ENCODE data around the gene WSCD2.
"Not testable (repeated sequence)": the region's sequence is repeated elsewhere in the genome, so short reads cannot be mapped to it uniquely, and the experiment has no call there.

Gene WSCD2

GRCh38 chr12:108196319-108196718, 67.2 kb downstream of the WSCD2 start:
- no peak for DNase-seq (ENCODE audit: low read depth in 3 of 3)

- no peak for DNase-seq (ENCODE audit: low read depth in 3 of 3)
These were observed 67.8 kb downstream of the WSCD2 start for GRCh38 chr12:108196921-108197320.

- no peak for DNase-seq (ENCODE audit: low read depth in 3 of 3)
These were observed 69.0 kb downstream of the WSCD2 start for GRCh38 chr12:108198043-108198442.

GRCh38 chr12:108199106-108199505, 70.0 kb downstream of the WSCD2 start:
- no peak for DNase-seq (ENCODE audit: low read depth in 3 of 3)

- no peak for DNase-seq (ENCODE audit: low read depth in 3 of 3)
These were observed 72.7 kb downstream of the WSCD2 start for GRCh38 chr12:108201808-108202207.

DNA sequence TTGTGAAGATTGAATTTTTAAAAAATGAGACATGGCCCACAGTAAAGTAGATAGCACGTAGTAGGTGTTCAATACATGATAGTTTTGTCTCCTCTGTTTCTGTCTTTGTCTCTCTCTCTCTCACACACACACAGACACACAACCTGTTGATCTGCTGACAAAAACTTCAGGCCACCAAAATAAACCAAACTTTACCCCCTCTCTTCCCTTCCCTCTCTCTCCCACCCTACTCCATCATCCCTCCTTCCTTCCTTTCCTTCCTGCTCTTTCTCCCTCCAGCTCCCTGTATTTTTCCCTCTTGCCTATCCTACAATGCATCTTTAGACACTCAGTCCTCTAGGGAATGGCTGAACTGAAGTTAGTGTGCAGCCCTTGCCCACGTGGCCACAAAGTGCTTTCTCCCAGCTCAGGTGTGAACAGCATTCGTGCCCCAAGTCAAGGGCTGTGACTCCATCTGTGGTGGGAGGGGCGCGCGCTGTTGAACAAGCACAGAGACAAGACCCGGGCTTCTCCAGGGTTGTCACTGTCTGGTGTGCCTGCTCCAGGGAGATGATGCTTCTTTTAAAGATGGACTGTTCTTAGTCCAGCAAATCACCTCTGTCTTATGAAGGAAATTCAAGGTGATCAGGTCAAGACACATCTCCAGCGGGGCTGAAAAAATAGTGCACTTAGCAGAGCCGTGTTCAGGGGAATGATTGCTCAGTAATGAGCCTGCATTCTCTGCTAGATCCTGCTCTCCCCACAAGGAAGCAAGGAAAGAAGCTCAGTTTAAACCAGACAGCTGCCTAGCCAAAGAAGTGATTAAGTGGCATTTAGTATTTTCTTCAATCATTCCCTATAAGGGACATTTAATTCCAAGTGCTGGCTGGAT, 75.3 kb downstream of the WSCD2 start:
- DNase-seq (ENCODE audit: low read depth in 3 of 3): no peak

DNA sequence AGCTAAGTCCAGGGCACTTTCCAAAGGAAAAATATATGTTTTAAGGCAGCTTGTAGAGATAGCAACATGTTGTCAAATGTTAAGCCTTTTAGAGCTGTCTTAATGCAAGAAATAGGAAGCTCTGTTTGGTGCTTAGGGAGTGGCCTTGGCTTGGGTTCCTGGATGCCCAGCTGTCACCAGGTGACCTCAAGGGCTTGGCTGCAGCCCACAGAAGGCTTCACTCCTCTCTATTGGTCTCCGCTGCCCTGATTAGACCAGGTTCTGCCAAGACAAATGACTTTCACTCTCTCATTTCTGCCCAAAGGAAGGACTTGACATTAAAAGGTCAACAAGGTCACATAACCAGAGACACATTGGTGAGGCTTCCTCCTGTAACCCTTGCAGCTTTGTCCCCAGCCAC, 76.8 kb downstream of the WSCD2 start:
- DNase-seq (ENCODE audit: low read depth in 3 of 3): no peak

DNA sequence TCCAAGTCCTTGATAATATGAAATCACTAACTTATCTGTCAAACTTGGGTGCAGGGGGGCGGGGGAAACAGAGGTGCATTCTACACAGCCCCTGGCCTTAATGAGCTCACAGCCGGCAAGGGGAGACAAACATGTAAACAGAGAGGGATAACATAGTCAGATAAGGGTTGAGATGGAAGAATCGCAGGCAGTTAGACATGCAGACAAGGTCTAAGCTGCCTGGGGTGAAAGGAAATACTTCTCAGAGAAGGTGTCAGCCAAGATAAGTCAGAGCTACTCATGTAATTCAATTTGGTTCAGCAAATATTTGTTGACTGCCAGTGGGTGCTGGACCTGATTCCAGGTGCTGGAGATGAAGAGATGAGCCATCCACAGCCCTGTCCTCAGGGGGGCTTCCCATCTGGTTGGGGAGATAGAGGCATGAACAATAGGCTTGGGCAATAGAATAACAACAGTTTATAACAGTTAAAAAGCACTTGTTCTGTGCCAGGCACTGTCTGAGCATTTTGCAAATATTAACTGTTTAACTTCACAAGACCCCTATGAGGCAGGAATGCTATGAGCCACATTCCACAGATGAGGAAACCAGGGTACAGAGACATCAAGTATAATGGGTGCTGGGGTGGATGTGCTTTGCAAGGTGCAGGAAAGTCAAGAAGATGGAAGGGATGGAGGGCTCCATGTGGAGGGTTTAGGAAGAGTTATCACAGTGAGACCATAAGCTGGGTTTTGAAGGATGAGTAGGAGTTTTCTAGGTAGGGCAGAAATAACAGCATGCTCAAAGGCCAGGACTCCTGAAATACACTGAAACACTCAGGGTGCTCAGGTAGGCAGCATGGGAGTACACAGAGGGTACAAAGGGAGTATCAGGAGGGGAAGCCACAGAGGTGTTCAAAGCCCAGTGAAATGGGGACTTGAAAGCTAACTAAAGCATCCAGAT, 79.0 kb downstream of the WSCD2 start:
- no peak for DNase-seq (ENCODE audit: low read depth in 3 of 3)

DNA sequence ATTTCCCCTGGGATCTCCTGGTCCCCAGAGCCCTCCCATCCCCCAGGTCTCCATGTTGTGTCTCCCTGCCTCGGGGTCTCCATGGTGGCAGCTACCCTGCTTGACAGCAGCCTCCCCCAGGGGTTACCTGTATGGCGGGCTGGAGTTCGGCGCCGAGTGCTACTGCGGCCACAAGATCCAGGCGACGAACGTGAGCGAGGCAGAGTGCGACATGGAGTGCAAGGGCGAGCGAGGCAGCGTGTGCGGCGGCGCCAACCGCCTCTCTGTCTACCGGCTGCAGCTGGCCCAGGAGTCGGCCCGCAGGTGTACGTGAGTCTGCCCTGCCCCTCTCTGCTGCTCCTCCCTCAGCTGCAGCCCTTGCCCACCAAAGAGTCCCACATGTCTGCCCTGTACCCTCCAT, 80.9 kb downstream of the WSCD2 start:
- no peak for DNase-seq (ENCODE audit: low read depth in 3 of 3)

- DNase-seq (ENCODE audit: low read depth in 3 of 3): no peak
These were observed 82.1 kb downstream of the WSCD2 start for GRCh38 chr12:108211157-108211556.

DNA sequence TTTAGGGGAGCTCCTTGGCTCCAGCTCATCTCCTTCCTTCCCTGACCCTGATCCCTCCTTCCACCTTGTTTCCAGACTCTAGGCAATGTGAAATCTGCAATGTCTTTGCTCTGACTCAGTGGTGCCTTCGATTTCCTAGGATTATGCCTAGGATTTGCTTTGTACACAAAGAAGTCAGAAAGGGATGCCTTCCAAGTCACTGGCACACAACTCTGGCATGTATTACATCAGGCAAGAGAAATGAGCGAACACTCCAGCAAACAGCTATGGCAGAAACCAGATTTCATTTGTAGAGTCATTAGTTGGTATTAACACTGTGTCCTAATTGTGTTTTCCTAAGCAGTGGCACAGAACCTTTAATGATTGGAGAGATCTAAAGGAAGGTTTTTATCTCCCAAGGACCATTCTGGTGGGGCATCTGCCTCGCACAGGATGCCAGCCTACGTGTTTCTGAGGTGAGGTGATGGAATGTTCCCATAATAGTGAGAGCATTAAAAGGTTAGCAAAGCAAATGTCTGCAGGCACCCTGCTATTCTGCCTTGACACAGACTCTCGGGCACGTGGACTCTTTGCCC, 84.9 kb downstream of the WSCD2 start:
- DNase-seq (ENCODE audit: low read depth in 3 of 3): no peak

DNA sequence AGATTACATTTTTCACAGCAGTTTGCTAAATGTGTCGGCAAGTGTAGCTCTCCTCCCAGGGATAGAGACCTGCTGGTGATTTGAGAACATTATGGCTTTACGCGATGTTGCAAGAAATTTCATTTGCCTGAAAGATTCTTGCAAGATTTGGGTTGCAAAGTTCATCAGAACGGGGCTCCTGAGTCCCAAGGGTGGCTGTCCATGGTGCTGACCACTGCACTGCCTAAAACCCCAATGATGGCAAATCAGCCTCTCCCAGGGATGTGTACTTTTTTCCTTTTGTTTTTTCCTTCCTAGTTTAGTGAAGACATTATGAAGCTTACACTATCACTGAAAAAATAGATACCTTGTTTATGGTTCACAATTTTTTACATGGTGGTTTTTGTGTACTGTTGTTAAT, 85.4 kb downstream of the WSCD2 start:
- DNase-seq (ENCODE audit: low read depth in 3 of 3): no peak

DNA sequence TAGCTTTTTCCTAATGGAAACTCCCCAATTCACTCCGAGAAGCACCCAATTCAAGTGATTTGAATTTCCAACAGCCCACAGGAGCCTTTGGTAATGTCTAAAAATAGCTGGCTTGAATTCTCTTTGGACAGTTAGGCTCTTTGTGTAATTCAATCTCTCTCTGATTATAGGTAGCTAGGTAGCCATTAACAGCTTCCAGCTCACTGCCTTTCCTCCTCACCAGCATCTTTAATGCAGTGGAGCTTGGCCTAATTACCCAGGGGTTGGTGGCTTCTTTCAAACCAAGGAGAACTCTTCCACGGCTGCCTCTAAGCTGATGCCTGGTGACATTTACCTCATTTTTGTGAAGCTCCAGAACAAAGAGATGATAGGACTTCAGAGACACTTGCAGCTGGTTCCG, 86.4 kb downstream of the WSCD2 start:
- no peak for DNase-seq (ENCODE audit: low read depth in 3 of 3)

DNA sequence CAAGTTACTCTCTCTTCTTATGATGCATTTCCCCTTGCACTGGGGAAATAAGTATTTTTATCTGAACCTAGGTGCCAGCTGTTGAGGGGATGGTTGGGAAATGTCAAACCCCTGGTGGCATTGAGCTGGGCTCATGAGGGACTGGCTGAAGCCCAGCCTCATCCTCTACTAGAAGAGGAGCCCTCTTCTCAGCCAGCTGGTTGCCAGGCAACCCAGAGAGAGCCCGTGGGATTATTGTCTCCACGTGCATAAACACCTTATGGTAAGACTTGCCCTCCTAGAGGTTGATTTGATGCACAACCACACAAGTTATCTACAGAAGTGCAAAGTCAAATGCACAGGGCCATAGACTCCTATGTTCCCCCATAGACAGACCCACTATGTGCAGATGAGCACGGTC, 89.8 kb downstream of the WSCD2 start:
- no peak for DNase-seq (ENCODE audit: low read depth in 3 of 3)

- DNase-seq (ENCODE audit: low read depth in 3 of 3): not testable (repeated sequence)
These were observed 96.0 kb downstream of the WSCD2 start for GRCh38 chr12:108225101-108225500.

- no peak for DNase-seq (ENCODE audit: low read depth in 3 of 3)
These were observed 97.8 kb downstream of the WSCD2 start for GRCh38 chr12:108226866-108227265.

DNA sequence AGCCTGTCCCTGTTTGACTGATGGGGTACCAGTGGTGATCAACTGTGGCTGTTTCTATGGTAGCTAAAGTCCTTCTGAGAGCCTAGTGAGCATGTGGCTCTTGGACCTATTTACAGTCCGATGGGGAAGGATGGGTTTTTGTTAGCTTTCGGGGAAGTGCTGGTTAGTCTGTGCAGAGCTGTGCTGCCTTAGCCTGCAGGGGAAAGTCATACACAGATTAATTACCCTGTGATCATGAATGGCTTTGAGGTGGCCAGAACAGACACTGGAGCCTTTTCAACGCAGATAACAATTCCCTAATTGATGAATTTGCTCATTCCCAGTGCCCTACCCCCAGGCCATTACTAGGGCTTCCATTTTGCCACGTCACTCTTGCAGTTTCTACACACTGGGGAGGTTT, 99.7 kb downstream of the WSCD2 start:
- no peak for DNase-seq (ENCODE audit: low read depth in 3 of 3)

DNA sequence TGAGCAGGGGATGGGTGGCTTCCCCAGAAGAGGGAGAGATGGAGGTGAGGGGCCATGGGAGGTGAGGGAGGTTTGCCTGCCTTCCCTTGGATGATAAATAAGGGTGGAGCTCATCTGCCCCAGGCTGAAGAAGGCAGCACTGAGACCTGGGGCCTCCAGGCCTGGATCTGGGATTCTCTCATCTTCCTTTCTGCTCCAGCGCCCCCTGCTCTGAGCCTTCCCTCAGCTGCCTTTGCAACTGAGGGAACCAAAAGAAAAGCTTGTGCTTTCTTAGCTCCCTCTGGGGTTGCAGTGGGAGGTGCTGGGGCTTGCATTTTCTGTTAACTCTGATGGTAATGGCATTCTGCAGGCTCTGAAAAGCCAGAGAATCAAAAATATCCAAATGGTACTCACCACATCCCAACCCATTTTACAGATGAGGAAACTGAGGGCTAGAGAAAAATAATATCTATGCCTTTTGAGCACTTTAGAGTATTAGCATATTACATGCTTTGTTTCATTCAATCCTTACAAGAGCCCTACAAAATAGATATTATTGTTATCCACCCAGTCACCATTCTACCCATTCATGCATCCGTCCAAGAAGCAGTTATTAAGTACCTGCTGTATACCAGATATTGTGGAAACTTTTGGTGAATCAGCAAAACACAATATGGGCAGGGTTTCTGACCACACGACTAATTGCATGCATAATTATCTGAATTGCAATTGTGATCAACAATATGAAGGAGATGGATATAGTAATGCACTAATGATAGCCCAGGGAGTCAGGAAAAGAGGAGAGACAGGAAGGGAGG, 102.2 kb downstream of the WSCD2 start:
- no peak for DNase-seq (ENCODE audit: low read depth in 3 of 3)

DNA sequence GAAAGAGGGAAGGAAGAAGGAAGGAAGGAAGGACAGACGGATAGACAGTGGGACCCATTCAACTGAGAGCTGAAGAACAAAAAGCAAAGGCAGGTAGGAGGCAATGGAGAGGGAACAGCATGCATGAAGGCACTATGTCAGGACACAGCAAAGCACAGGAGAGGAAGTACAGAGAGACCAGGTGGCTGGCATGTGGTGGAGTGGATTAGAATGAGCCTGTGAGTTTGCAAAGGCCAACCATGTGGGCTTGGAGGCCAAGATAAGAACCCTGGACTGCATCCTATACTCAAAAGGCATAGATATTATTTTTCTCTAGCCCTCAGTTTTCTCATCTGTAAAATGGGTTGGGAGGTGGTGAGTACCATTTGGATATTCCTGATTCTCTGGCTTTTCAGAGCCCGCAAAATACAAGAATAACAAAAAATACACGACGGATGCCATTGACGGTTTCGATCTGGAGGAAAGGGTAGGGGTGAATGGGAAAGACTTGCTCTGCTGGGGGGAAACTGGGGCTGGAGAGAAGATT, 102.9 kb downstream of the WSCD2 start:
- DNase-seq (ENCODE audit: low read depth in 3 of 3): no peak

DNA sequence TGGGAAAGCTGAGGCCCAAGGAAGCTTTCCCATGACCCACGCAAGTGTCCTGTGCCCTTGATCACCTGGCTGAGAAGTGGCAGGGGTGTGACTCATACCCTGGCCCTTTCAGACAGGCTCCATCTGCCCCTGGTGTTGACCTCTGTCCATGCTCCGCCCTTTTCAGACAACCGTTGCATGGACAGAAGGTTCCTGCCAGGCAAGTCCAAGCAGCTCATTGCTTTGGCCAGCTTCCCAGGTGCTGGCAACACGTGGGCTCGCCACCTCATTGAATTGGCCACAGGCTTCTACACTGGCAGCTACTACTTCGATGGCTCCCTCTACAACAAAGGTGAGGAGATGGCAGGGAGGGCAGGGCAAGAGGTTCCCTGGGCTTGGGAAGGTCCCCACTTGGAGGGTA, 103.5 kb downstream of the WSCD2 start:
- no peak for DNase-seq (ENCODE audit: low read depth in 3 of 3)

DNA sequence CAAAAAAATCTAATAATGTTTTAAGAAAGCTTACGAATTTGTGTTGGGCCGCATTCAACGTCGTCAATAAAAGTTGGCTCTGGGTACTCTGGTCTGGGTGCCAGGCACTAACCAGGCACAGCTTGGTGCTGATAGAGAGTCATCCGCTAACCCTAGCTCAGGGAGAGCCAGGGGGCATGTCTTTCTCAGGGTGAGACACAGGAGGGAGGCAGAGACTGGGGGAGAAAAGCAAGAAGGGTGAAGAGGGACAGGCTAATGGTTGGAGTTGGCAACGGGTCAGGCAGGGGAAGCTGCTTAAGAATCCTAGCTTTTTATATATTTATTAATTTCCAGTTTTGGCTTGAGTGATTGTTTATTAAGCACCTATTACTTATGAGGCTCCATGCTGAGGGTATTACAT, 105.1 kb downstream of the WSCD2 start:
- no peak for DNase-seq (ENCODE audit: low read depth in 3 of 3)

Data from stimulated activated CD4-positive, alpha-beta T cell treated with anti-CD3 and anti-CD28 coated beads, TNF-alpha, amount 100 ng/mL, for 24 hours (primary cell).